Middle frontal gyrus (tissue), 1 donor: ENCODE results near the gene NHSL1.

Source experiments
- DNase-seq: peaks from one replicate; pipeline ENCODE4 v3.0.0-alpha.2; 2015; ENCODE audit warnings: low spot score; ENCODE audit errors: extremely low spot score

The NHSL1 gene

GRCh38 chr6:138372711-138373463 lies 126.4 kb downstream of the NHSL1 start:
- no peak for DNase-seq
